Glutamatergic neuron (in vitro differentiated cells): ENCODE measurements around the gene USO1. TPM values are rescaled to one million over a fixed set of nuclear protein-coding genes. Genes with fewer than 3 reads are reported as not detected.

Experiments used
- DNase-seq: peaks from one replicate; pipeline ENCODE4 v3.0.0; 2022
- H3K27ac Mint-ChIP-seq: one replicate; pipeline ENCODE4 v1.8.0; 2020; ENCODE audit warnings: mild to moderate bottlenecking, mixed read lengths, inconsistent platforms; ENCODE audit not compliant: unreplicated experiment
- H3K27me3 Mint-ChIP-seq: one replicate; pipeline ENCODE4 v1.8.0; 2020; ENCODE audit warnings: mild to moderate bottlenecking, moderate library complexity, mixed read lengths, inconsistent platforms; ENCODE audit not compliant: unreplicated experiment
- H3K36me3 Mint-ChIP-seq: one replicate; pipeline ENCODE4 v1.8.0; 2020; ENCODE audit warnings: mild to moderate bottlenecking, mixed read lengths, inconsistent platforms; ENCODE audit not compliant: unreplicated experiment
- H3K4me1 Mint-ChIP-seq: one replicate; pipeline ENCODE4 v1.8.0; 2020; ENCODE audit warnings: mild to moderate bottlenecking, low read depth, mixed read lengths, inconsistent platforms; ENCODE audit not compliant: unreplicated experiment
- H3K4me3 Mint-ChIP-seq: one replicate; pipeline ENCODE4 v1.8.0; 2020; ENCODE audit warnings: mild to moderate bottlenecking, mixed read lengths, inconsistent platforms; ENCODE audit not compliant: unreplicated experiment
- H3K9me3 Mint-ChIP-seq: one replicate; pipeline ENCODE4 v1.8.0; 2020; ENCODE audit warnings: mild to moderate bottlenecking, moderate library complexity, mixed read lengths, inconsistent platforms; ENCODE audit not compliant: unreplicated experiment
- total RNA-seq: library from RNA; stranded (reverse); fragmentation: NEBNext Ultra II Directional; extraction: Animal tissue kit (Norgen Biotek cat#: 25700); gene quantifications from one replicate; pipeline ENCODE4 v1.2.1, GENCODE V29; 2021; ENCODE audit not compliant: unreplicated experiment
- TF ChIP-seq, protein P1 (sequence below): fragments of 200-600 bp; sonication (generic); IDR thresholded peaks from one replicate; pipeline ENCODE4 v1.5.0; 2021; ENCODE audit not compliant: partially characterized antibody, unreplicated experiment

Gene USO1
- total RNA-seq, 1 donor from 2014 or later: 32.5 TPM

DNA sequence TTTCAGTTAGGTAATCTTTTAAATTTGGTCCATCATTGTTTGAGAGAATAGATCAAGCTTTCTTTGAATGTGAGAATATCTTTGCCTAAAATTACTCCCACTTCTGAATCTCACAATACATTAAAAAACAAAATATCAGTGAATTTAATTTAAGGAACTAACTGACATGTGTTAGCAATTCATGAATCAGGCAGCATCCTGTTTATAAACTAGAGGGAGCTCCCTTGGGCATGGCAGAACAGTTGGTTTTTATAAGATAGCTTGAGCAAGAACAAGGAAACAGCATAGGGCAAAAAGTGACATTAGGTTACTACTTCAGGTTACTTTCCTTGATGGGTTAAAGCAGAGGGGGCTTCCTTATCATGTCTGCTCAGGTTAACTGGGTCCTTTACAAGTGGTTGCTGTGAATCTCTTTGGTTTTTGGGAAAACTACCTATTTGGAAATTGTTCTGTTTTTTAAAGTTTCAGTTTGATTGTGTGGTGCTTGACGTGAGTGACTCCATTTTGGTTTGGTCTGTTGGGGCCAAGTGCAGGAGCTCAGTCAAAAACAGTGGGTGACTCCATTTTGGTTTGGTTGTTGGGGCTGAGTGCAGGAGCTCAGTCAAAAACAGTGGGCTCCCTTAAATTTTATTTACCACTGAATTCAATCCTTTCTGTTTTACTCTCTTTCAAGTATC lies 109.9 kb downstream of the USO1 start:
- TF ChIP-seq, protein P1, sequence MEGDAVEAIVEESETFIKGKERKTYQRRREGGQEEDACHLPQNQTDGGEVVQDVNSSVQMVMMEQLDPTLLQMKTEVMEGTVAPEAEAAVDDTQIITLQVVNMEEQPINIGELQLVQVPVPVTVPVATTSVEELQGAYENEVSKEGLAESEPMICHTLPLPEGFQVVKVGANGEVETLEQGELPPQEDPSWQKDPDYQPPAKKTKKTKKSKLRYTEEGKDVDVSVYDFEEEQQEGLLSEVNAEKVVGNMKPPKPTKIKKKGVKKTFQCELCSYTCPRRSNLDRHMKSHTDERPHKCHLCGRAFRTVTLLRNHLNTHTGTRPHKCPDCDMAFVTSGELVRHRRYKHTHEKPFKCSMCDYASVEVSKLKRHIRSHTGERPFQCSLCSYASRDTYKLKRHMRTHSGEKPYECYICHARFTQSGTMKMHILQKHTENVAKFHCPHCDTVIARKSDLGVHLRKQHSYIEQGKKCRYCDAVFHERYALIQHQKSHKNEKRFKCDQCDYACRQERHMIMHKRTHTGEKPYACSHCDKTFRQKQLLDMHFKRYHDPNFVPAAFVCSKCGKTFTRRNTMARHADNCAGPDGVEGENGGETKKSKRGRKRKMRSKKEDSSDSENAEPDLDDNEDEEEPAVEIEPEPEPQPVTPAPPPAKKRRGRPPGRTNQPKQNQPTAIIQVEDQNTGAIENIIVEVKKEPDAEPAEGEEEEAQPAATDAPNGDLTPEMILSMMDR: no peak
- Mint-ChIP-seq H3K9me3 (no peaks in the 10 kb centered on the region), H3K27ac (no peak overlapping the region)

GRCh38 chr4:75834772-75835154 lies 110.4 kb downstream of the USO1 start:
- no peak overlapping the region for H3K27ac Mint-ChIP-seq
- no peaks in the 10 kb centered on the region for H3K36me3 Mint-ChIP-seq
- no peak overlapping the region for H3K4me3 Mint-ChIP-seq
- peaks cover 2% of the 10 kb centered on the region for H3K27me3 Mint-ChIP-seq
- no peak for DNase-seq
- no peaks in the 10 kb centered on the region for H3K9me3 Mint-ChIP-seq
- TF ChIP-seq, protein P1: no peak
- peaks cover 5% of the 10 kb centered on the region for H3K4me1 Mint-ChIP-seq

More for the DNA sequence above, 109.9 kb downstream of the USO1 start:
- Mint-ChIP-seq H3K4me1 (peaks cover 5% of the 10 kb centered on the region), H3K36me3 (no peaks in the 10 kb centered on the region), H3K4me3 (no peak overlapping the region), H3K27me3 (peaks cover 2% of the 10 kb centered on the region)
- no peak for DNase-seq

DNA sequence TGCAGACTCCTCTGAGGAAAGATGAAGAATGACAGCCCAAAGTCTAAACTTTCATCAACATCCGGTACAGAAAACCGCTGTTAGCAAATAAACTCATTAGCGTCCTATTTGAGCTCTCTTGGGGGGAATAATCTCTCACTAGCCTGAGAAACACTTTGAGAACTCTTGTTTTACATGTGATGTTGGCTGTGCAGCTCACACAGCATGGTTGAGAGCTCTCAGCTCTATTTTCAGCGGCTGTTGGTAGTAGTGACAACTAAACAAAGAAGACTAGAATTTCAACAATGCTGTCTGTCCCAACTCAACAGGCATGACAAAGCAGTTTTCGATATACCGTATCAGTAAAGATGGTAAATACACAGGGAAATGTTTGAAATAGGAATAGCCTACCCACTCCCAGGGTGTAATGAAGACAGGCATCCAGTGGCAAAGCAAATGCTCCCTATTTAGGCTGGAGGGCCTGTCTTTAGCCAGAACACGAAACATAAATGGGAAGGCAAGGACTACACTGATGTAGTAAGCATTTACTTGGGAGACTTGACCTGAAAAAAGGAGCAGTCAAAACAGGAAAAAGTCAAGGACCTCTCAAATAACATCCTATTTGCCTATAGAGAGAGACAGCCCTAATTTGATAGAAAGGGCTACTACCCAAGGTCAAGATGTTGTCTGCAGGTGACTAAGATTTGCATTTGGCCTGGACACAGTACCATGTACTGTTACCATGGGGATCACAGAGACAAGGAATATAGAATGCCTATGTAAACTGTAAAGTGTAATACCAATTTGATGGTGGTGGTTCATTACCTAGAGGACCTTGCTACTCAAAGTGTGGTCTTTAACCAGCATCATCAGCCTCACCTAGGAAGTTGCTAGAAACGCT lies 117.5 kb downstream of the USO1 start:
- no peaks in the 10 kb centered on the region for H3K36me3 Mint-ChIP-seq
- H3K4me1 Mint-ChIP-seq: no peaks in the 10 kb centered on the region
- DNase-seq: no peak
- no peak overlapping the region for H3K4me3 Mint-ChIP-seq
- TF ChIP-seq, protein P1: no peak
- no peak overlapping the region for H3K27ac Mint-ChIP-seq
- no peaks in the 10 kb centered on the region for H3K9me3 Mint-ChIP-seq
- no peaks in the 10 kb centered on the region for H3K27me3 Mint-ChIP-seq

GRCh38 chr4:75843596-75843995 lies 119.2 kb downstream of the USO1 start:
- H3K4me1 Mint-ChIP-seq: no peaks in the 10 kb centered on the region
- TF ChIP-seq, protein P1: no peak
- no peak overlapping the region for H3K4me3 Mint-ChIP-seq
- no peak overlapping the region for H3K27ac Mint-ChIP-seq
- H3K27me3 Mint-ChIP-seq: no peaks in the 10 kb centered on the region
- H3K36me3 Mint-ChIP-seq: no peaks in the 10 kb centered on the region
- DNase-seq: no peak
- no peaks in the 10 kb centered on the region for H3K9me3 Mint-ChIP-seq

- H3K9me3 Mint-ChIP-seq: no peaks in the 10 kb centered on the region
- no peaks in the 10 kb centered on the region for H3K4me1 Mint-ChIP-seq
- H3K27ac Mint-ChIP-seq: no peak overlapping the region
- H3K4me3 Mint-ChIP-seq: no peak overlapping the region
- no peaks in the 10 kb centered on the region for H3K36me3 Mint-ChIP-seq
- no peak for DNase-seq
- TF ChIP-seq, protein P1: no peak
- H3K27me3 Mint-ChIP-seq: no peaks in the 10 kb centered on the region
Observed at GRCh38 chr4:75844151-75844662, 119.8 kb downstream of the USO1 start.
